HepG2 (cell line): ENCODE measurements around the gene JSRP1. TPM values are rescaled to one million over a fixed set of nuclear protein-coding genes. Genes with fewer than 3 reads are reported as not detected.

ENCODE experiments used
- ATAD3A ChIP-seq: sonication (generic); formaldehyde crosslinking; IDR thresholded peaks from 2 replicates; pipeline ENCODE4 v1.4.0; 2020; ENCODE audit warnings: missing genetic modification reagents
- ATF2 ChIP-seq: sonication (generic); formaldehyde crosslinking; IDR thresholded peaks from 2 replicates; pipeline ENCODE4 v1.4.0; 2020; ENCODE audit warnings: missing genetic modification reagents
- BHLHE40 ChIP-seq: IDR thresholded peaks from 2 replicates; pipeline ENCODE4 v1.6.1; 2011; ENCODE audit warnings: low read length, improper control_type of control experiment
- GATAD2A ChIP-seq: IDR thresholded peaks from 2 replicates; pipeline ENCODE4 v1.6.1; 2016
- GFI1 ChIP-seq: sonication (generic); formaldehyde crosslinking; IDR thresholded peaks from 2 replicates; pipeline ENCODE4 v1.5.0; 2020; ENCODE audit warnings: missing genetic modification reagents, mild to moderate bottlenecking, borderline replicate concordance
- HES4 ChIP-seq: sonication (generic); formaldehyde crosslinking; IDR thresholded peaks from 2 replicates; pipeline ENCODE4 v1.9.0; 2021; ENCODE audit warnings: mild to moderate bottlenecking, missing genetic modification reagents, borderline replicate concordance
- JARID2 ChIP-seq: sonication (generic); formaldehyde crosslinking; IDR thresholded peaks from 2 replicates; pipeline ENCODE4 v1.8.1; 2023; ENCODE audit warnings: missing genetic modification reagents, inconsistent platforms; ENCODE audit not compliant: insufficient replicate concordance
- KLF12 ChIP-seq: sonication (generic); formaldehyde crosslinking; IDR thresholded peaks from 2 replicates; pipeline ENCODE4 v1.4.0; 2020; ENCODE audit warnings: missing genetic modification reagents, borderline replicate concordance
- MBD4 ChIP-seq: IDR thresholded peaks from 2 replicates; pipeline ENCODE4 v1.6.1; 2012; ENCODE audit warnings: low read length, inconsistent platforms, borderline replicate concordance
- MEF2D ChIP-seq: sonication (generic); formaldehyde crosslinking; IDR thresholded peaks from 2 replicates; pipeline ENCODE4 v1.5.1; 2020; ENCODE audit warnings: mild to moderate bottlenecking, missing genetic modification reagents
- NFE2 ChIP-seq: sonication (generic); formaldehyde crosslinking; IDR thresholded peaks from 2 replicates; pipeline ENCODE4 v1.4.0; 2020; ENCODE audit warnings: missing genetic modification reagents
- PAF1 ChIP-seq: IDR thresholded peaks from 2 replicates; pipeline ENCODE4 v1.6.1; 2016; ENCODE audit warnings: missing genetic modification reagents, missing compliant biosample characterization
- SP1 ChIP-seq, 2 experiments: fragments of 450-650 bp in 1 of 2; sonication (generic) in 1 of 2; formaldehyde crosslinking in 1 of 2; IDR thresholded peaks; 2 replicates each; pipeline versions ENCODE4 v1.4.0 to v1.6.1; 2016 to 2020; ENCODE audit warnings: missing genetic modification reagents in 1 of 2
- TBX2 ChIP-seq: sonication (generic); formaldehyde crosslinking; IDR thresholded peaks from 2 replicates; pipeline ENCODE4 v1.5.0; 2020; ENCODE audit warnings: missing genetic modification reagents, mild to moderate bottlenecking, borderline replicate concordance
- TFDP1 ChIP-seq: IDR thresholded peaks from 2 replicates; pipeline ENCODE4 v1.6.1; 2016; ENCODE audit warnings: missing compliant biosample characterization, missing genetic modification reagents, borderline replicate concordance
- U2AF2 ChIP-seq: fragments of 200-400 bp; formaldehyde crosslinking; IDR thresholded peaks from 2 replicates; pipeline ENCODE4 v1.6.1; 2017; ENCODE audit warnings: low read depth, mild to moderate bottlenecking, low read length
- YEATS4 ChIP-seq: sonication (generic); formaldehyde crosslinking; IDR thresholded peaks from 2 replicates; pipeline ENCODE4 v1.4.0; 2020; ENCODE audit warnings: missing genetic modification reagents, borderline replicate concordance
- ZBTB21 ChIP-seq: sonication (generic); formaldehyde crosslinking; IDR thresholded peaks from 2 replicates; pipeline ENCODE4 v1.4.0; 2020; ENCODE audit warnings: missing genetic modification reagents
- ZBTB7B ChIP-seq: sonication (generic); formaldehyde crosslinking; IDR thresholded peaks from 2 replicates; pipeline ENCODE4 v1.4.0; 2020; ENCODE audit warnings: missing genetic modification reagents
- ZFP62 ChIP-seq: sonication (generic); formaldehyde crosslinking; IDR thresholded peaks from 2 replicates; pipeline ENCODE4 v1.4.0; 2020; ENCODE audit warnings: missing genetic modification reagents
- ZFYVE20 ChIP-seq: sonication (generic); formaldehyde crosslinking; IDR thresholded peaks from 2 replicates; pipeline ENCODE4 v1.8.0; 2023; ENCODE audit warnings: low read depth, mild to moderate bottlenecking, moderate library complexity, missing genetic modification reagents, borderline replicate concordance
- ZNF275 ChIP-seq: sonication (generic); formaldehyde crosslinking; IDR thresholded peaks from 2 replicates; pipeline ENCODE4 v1.8.0; 2022; ENCODE audit warnings: missing genetic modification reagents, mild to moderate bottlenecking, inconsistent platforms, borderline replicate concordance
- ZNF432 ChIP-seq: sonication (generic); formaldehyde crosslinking; IDR thresholded peaks from 2 replicates; pipeline ENCODE4 v1.5.0; 2020; ENCODE audit warnings: missing genetic modification reagents, mild to moderate bottlenecking, borderline replicate concordance
- ZNF615 ChIP-seq: sonication (generic); formaldehyde crosslinking; IDR thresholded peaks from 2 replicates; pipeline ENCODE4 v1.5.0; 2020; ENCODE audit warnings: mild to moderate bottlenecking, missing genetic modification reagents, borderline replicate concordance
- ZNF747 ChIP-seq: sonication (generic); formaldehyde crosslinking; IDR thresholded peaks from 2 replicates; pipeline ENCODE4 v1.8.1; 2023; ENCODE audit warnings: missing genetic modification reagents, mild to moderate bottlenecking, borderline replicate concordance
- polyA plus RNA-seq, 8 experiments: library from polyadenylated mRNA; depleted of rRNA in 3 of 8; stranded (reverse) in 7 of 8; unstranded in 1 of 8; fragments of >200 nt; fragmentation: Illumina TruSeq in 4 of 8; extraction: Trizol in 4 of 8; gene quantifications; 2 replicates each; pipeline versions ENCODE4 v1.2.1 to v1.2.3, GENCODE V29; 2011 to 2016; ENCODE audit warnings: low read depth in 4 of 8, missing spikeins in 1 of 8, mixed read lengths in 1 of 8; ENCODE audit not compliant: insufficient read depth in 1 of 8
- total RNA-seq, 5 experiments: library from RNA; depleted of rRNA; stranded (reverse); fragments of >200 nt; fragmentation: Illumina TruSeq; extraction: Trizol; gene quantifications; 2 replicates each; pipeline ENCODE4 v1.2.3, GENCODE V29; 2016; ENCODE audit warnings: low read depth in 1 of 5
- TF ChIP-seq, protein P1 (sequence below): sonication (generic); formaldehyde crosslinking; IDR thresholded peaks from 2 replicates; pipeline ENCODE4 v1.4.0; 2020; ENCODE audit warnings: low read depth, mild to moderate bottlenecking, missing genetic modification reagents
- TF ChIP-seq, protein P2 (sequence below): sonication (generic); formaldehyde crosslinking; IDR thresholded peaks from 2 replicates; pipeline ENCODE4 v1.4.0; 2020; ENCODE audit warnings: missing genetic modification reagents; ENCODE audit errors: not compliant biosample characterization

Gene JSRP1
- total and polyA plus RNA-seq, 2 of the 13 experiments (the other 11 are each of a cell fraction or from before 2014, with no cell fraction given), result 0.16 to 0.38 TPM

DNA sequence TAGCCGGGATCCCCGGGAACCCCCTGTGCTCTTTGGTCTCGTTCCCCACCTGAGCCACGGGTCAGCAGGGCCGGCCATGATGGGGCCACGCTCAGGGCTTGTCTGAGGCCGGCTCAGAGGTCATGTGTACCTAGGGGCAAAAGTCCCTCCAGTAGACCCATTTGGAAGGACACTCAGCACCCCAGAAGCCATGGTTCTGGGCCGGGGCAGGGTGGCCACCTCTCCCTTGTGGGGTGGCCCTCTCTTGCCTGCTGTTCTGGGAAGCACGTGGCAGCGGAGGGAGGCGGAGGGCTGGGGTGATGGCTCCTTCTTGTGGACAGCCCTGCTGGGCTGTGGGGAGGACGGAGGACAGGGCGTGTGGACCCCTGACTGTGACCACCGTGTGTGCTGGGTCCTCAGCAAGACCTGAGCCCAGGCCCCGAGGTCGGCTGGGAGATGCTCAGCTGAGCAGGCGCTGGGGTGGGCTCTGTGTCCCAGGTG is 32.2 kb upstream of the JSRP1 start (continued):
- TF ChIP-seq ZNF432 (CRISPR knock-in tag), result no peak
- peak; percentile 58; the same call in 1 of the 2 replicates for TF ChIP-seq HES4
- TF ChIP-seq U2AF2, result no peak
- TF ChIP-seq ATAD3A, result no peak
- TF ChIP-seq TBX2 (CRISPR knock-in tag), result peak; percentile 65
- TF ChIP-seq ATF2, result no peak
- TF ChIP-seq ZBTB7B (CRISPR knock-in tag), result peak; percentile 61
- TF ChIP-seq JARID2, result no peak
- no peak for TF ChIP-seq BHLHE40
- TF ChIP-seq NFE2 (CRISPR knock-in tag), result no peak
- no peak for TF ChIP-seq TFDP1
- TF ChIP-seq ZNF615, result no peak
- 0 out of 2 replicates have a peak, but pooled peaks have one; percentile 43 for TF ChIP-seq GATAD2A (CRISPR knock-in tag)
- no peak for TF ChIP-seq ZFP62 (CRISPR knock-in tag)
- TF ChIP-seq ZFYVE20 (CRISPR knock-in tag), result no peak
- TF ChIP-seq, protein P1, sequence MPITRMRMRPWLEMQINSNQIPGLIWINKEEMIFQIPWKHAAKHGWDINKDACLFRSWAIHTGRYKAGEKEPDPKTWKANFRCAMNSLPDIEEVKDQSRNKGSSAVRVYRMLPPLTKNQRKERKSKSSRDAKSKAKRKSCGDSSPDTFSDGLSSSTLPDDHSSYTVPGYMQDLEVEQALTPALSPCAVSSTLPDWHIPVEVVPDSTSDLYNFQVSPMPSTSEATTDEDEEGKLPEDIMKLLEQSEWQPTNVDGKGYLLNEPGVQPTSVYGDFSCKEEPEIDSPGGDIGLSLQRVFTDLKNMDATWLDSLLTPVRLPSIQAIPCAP (CRISPR knock-in tag), result no peak
- no peak for TF ChIP-seq ZBTB21 (CRISPR knock-in tag)
- TF ChIP-seq MEF2D (CRISPR knock-in tag), result peak; percentile 23; the same call in 1 of the 2 replicates
- TF ChIP-seq MBD4, result no peak
- no peak for TF ChIP-seq ZNF275
- TF ChIP-seq YEATS4 (CRISPR knock-in tag), result peak; percentile 58; the same call in 1 of the 2 replicates
- TF ChIP-seq ZNF747 (CRISPR knock-in tag), result no peak
- no peak for TF ChIP-seq GFI1 (CRISPR knock-in tag)
- TF ChIP-seq, protein P2, sequence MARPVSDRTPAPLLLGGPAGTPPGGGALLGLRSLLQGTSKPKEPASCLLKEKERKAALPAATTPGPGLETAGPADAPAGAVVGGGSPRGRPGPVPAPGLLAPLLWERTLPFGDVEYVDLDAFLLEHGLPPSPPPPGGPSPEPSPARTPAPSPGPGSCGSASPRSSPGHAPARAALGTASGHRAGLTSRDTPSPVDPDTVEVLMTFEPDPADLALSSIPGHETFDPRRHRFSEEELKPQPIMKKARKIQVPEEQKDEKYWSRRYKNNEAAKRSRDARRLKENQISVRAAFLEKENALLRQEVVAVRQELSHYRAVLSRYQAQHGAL (CRISPR knock-in tag), result no peak
- no peak for TF ChIP-seq SP1 (IDR thresholded peaks at IDR 0.05)
- TF ChIP-seq SP1 (CRISPR knock-in tag; IDR thresholded peaks at IDR 0.05), result no peak
- no peak for TF ChIP-seq KLF12 (CRISPR knock-in tag)
- no peak for TF ChIP-seq PAF1
